Kidney epithelial cell (primary cell): ENCODE data around the gene KCNQ2. TPM values are rescaled to one million over a fixed set of nuclear protein-coding genes. Genes with fewer than 3 reads are reported as not detected.

Source experiments
- DNase-seq: peaks from one replicate; pipeline ENCODE4 v3.0.0-alpha.2; 2010; ENCODE audit warnings: low read depth
- H3K27me3 ChIP-seq: 2 replicates; pipeline ENCODE4 v1.6.0; 2011; ENCODE audit warnings: low read length; ENCODE audit not compliant: control insufficient read depth, insufficient read depth
- H3K36me3 ChIP-seq: 2 replicates; pipeline ENCODE4 v1.5.1; 2011; ENCODE audit warnings: low read length; ENCODE audit not compliant: control insufficient read depth, insufficient read depth
- H3K4me3 ChIP-seq: 2 replicates; pipeline ENCODE4 v1.5.1; 2011; ENCODE audit warnings: low read depth, mild to moderate bottlenecking, control low read depth, low read length
- CTCF ChIP-seq: IDR thresholded peaks from 2 replicates; pipeline ENCODE4 v1.5.1; 2011; ENCODE audit warnings: mild to moderate bottlenecking, moderate library complexity, low read length, control low read depth, inconsistent platforms; ENCODE audit not compliant: insufficient read depth, poor library complexity, severe bottlenecking
- total RNA-seq: library from RNA; depleted of rRNA; stranded (reverse); fragments of >200 nt; gene quantifications from 2 replicates; pipeline ENCODE4 v1.2.3, GENCODE V29; 2015

The KCNQ2 gene
- total RNA-seq, 1 donor from 2014 or later = 0.04 TPM

DNA sequence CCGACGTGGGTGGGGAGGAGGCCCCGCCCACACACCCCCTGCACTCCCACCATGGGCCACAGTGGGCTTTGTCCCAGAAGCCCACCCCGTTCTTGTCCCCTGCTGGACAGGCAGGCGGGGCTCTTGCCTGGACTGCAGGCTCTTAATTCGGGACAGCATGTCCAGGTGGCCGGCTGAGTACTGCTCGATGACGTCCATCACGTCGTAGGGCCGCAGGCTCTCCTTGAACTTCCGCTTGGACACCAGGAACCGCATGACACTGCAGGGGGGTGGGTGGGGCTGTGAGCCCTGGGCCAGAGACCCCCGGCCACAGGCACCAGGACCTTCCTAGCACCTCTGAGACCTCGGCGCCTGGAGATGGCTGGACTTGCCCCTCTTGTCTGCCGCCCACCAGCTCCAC is 59.1 kb downstream of the KCNQ2 start:
- no peak overlapping the region for H3K4me3 ChIP-seq
- peaks cover 46% of the 10 kb centered on the region for H3K27me3 ChIP-seq
- H3K36me3 ChIP-seq = no peaks in the 10 kb centered on the region
- TF ChIP-seq CTCF = no peak
- DNase-seq = no peak

DNA sequence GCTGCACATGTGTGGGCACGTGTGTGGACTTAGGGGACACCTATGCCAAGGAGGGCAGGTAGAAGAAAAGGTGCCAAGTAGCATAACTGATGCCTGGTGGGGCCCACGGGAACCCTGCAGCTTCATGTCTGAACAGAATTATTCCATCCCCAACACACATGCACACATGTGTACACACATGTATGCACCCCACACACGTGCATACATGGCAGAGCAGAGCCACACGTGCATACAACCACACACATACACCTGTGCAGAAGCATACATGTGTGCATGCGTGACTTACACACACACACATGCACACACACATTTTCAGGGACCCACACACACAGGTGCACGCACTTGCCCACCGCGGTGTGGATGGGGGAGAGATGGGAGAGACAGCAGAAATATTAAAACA is 59.6 kb downstream of the KCNQ2 start:
- no peaks in the 10 kb centered on the region for H3K36me3 ChIP-seq
- peaks cover 41% of the 10 kb centered on the region for H3K27me3 ChIP-seq
- no peak for TF ChIP-seq CTCF
- DNase-seq = no peak
- no peak overlapping the region for H3K4me3 ChIP-seq

DNA sequence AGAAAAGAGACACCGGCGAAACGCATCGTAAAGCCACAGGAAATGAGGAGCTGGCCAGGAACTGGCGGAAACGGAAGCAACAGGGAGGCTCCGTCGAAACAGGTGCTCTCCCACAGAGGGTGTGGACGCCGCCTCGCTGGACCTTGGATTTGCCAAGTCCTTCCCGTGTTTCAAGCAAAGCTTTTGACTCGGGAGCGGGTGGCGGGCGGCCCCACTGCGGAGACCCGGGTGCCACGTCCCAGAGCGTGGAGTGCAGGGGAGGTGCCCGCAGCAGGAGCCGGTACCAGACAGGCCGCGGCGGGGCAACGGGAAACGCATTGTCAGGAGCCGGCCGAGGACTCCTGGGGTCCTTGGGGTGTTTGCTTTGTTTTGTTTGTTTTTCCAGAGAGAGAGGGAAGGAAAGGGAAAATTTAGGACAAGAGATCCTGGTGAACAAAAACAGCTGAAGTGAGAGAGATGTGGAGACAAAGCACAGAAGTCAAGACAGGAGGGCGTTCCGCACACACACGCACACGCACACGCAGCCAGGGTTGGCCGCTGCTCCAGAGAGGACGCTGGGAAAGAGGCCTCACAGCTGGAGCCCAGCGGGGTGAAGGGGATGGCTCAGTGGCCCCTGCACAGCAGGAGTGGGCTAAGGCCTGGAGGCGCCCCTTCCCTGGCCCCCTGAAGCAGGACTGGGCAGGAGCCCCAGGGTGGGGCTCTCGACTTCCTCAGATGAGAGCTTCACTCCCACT is 60.4 kb downstream of the KCNQ2 start:
- Histone ChIP-seq H3K4me3 (no peak overlapping the region), H3K36me3 (no peaks in the 10 kb centered on the region), H3K27me3 (peaks cover 33% of the 10 kb centered on the region)
- DNase-seq = no peak
- no peak for TF ChIP-seq CTCF

DNA sequence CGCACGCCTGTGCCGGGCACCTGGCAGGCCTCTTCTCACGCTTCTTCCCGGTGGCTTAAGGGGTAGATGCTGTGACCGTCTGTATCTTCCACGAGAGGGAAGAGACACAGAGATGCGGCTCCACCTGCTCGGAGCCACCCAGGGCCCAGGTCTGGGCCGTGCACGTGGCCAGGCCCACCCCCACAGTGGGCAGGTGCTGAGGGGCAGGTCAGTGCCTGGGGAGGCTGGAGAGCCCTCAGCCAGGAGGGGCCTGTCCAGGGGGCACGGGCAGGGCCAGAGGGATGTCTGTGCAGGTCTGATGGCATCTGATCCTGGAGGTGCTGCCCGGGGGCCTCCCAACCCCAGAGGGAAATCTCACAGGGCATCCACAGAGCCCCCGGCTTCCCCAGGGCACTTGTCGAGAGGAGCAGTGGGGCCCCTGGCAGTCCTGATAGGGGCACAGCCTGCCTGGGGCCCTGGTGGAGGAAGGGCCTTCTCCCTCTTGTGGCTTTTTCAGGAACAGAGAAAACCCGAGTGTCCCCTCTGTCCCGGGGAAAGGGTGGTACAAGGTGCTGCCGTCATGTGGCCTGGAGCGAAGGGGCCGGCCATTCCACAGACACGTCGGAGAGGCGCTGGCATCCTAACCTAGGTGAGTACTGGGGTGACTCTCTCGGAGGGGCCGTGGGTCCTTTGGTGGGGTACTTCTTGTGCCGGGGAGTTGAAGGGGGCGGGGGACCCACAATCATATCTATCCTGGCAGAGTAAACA is 61.1 kb downstream of the KCNQ2 start:
- no peak overlapping the region for H3K4me3 ChIP-seq
- TF ChIP-seq CTCF = no peak
- no peaks in the 10 kb centered on the region for H3K36me3 ChIP-seq
- no peak for DNase-seq
- peaks cover 26% of the 10 kb centered on the region for H3K27me3 ChIP-seq

DNA sequence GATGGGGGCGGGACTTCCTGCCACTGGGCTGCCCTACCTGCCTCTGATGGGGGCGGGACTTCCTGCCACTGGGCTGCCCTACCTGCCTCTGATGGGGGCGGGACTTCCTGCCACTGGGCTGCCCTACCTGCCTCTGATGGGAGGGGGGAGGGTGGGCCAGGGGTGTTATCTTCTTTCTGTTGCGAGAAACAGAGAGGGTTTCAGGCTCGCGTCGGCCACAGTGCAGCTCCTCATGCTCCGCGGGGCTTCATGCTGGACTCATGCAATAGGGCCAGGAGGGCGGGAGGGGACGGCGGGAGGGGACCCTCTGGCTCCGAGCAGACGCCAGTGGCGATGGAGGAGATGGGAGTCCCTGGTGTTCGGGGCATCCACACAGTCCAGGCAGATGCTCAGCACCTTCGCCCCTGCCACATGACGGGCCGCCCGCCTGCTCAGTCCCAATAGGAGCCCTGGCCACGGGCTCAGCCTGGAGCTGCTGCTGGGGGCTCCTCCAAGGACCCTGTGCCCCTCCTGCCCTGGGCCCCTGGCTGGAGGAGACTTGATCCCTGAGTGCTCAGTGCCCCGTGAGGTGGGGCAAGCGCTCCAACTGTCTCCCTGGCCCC is 62.5 kb downstream of the KCNQ2 start:
- TF ChIP-seq CTCF = no peak
- DNase-seq = no peak
- no peak overlapping the region for H3K4me3 ChIP-seq
- H3K27me3 ChIP-seq = peaks cover 16% of the 10 kb centered on the region
- no peaks in the 10 kb centered on the region for H3K36me3 ChIP-seq
